Uterus (tissue), 4 donors: ENCODE data around the gene UBTF. TPM values are rescaled to one million over a fixed set of nuclear protein-coding genes. Genes with fewer than 3 reads are reported as not detected.

Source experiments
- DNase-seq, 2 donors: peaks; one replicate each; pipeline ENCODE4 v3.0.0-alpha.2; 2019 to 2020
- H3K27ac ChIP-seq, 2 donors: fragments of 200-600 bp; sonication (generic); 1 replicate in 1 of 2; 2 replicates in 1 of 2; pipeline ENCODE4 v1.5.1; 2016 to 2018
- H3K27me3 ChIP-seq, 2 donors: fragments of 200-600 bp; sonication (generic); one replicate each; pipeline ENCODE4 v1.5.1; 2018 to 2019; ENCODE audit warnings: control low read depth in 1 of 2
- H3K36me3 ChIP-seq, 2 donors: fragments of 200-600 bp; sonication (generic); one replicate each; pipeline ENCODE4 v1.5.1; 2019; ENCODE audit warnings: control low read depth in 1 of 2
- H3K4me1 ChIP-seq, 2 donors: fragments of 200-600 bp; sonication (generic); one replicate each; pipeline ENCODE4 v1.5.1; 2018 to 2019; ENCODE audit warnings: control low read depth in 1 of 2
- H3K4me3 ChIP-seq, 2 donors: fragments of 200-600 bp; sonication (generic); 1 replicate in 1 of 2; 2 replicates in 1 of 2; pipeline ENCODE4 v1.5.1; 2018 to 2019; ENCODE audit warnings: mild to moderate bottlenecking in 1 of 2
- H3K9me3 ChIP-seq, 2 donors: fragments of 200-600 bp; sonication (generic); one replicate each; pipeline ENCODE4 v1.5.1; 2019; ENCODE audit warnings: control low read depth in 1 of 2
- POLR2A ChIP-seq, 2 donors: fragments of 450-650 bp; IDR thresholded peaks; one replicate each; pipeline ENCODE4 v1.6.1; 2016; ENCODE audit warnings: antibody characterized with exemption in 2 of 2, mild to moderate bottlenecking in 1 of 2, moderate library complexity in 1 of 2
- intact Hi-C: fragments of 100-400 bp; cut with DNase I; formaldehyde crosslinking; loops from one replicate; pipeline ENCODE4 v1.15.1; 2023; ENCODE audit warnings: low total_unique reads
- total RNA-seq, 4 donors: library from RNA; depleted of rRNA in 3 of 4; stranded (reverse); fragments of >200 nt in 3 of 4; gene quantifications; one replicate each; pipeline versions ENCODE4 v1.1.0 to v1.2.4, GENCODE V29; 2014 to 2023
- TF ChIP-seq, protein P1 (sequence below), 4 experiments: fragments of 200-600 bp in 2 of 4; fragments of 450-650 bp in 2 of 4; sonication (generic) in 2 of 4; IDR thresholded peaks; one replicate each; pipeline ENCODE4 v1.5.1; 2016 to 2019; ENCODE audit warnings: antibody characterized with exemption in 4 of 4, mild to moderate bottlenecking in 2 of 4, moderate library complexity in 1 of 4
- donor health status: DM: yes; HTN: yes; CAD: no.

The UBTF gene
- total RNA-seq, 4 donors from 2014 or later, result 17.4 to 124 (median 72.9) TPM

DNA sequence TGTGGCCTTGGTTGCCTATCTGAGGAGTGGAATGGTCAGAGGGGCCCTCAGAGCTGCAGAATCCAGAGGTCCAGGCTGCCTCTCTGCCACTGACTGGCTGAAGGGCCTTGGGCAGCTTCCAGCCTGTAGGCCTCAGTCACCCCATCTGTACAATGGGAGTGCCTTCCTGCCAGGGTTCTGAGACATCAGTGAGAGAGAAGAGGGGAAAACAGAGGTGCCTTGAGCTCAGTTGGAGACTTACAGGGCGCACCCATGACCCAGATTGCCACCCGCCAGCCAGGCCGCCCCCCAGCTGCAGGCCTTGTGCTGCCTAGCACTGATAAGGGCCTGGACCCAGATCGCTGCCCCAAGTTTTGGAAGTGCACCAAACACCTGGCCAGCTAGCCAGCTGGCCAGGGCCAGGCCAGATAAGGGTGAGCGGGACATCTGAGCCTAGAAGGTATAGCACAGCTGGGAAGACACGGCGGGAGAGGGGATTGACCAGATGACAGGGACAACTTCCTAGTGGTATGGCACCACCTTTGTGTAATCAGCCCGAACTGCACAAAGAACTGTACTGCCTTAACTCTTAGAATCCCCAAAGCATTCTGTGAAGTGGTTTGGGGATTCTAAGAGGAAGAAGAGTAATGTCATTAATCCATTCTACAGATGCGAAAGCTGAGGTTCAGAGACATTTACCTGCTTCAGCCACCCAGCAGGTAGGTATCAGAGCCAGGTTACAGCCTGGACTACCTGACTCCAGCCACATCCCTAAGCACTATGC is 47.1 kb upstream of the UBTF start:
- TF ChIP-seq, protein P1, sequence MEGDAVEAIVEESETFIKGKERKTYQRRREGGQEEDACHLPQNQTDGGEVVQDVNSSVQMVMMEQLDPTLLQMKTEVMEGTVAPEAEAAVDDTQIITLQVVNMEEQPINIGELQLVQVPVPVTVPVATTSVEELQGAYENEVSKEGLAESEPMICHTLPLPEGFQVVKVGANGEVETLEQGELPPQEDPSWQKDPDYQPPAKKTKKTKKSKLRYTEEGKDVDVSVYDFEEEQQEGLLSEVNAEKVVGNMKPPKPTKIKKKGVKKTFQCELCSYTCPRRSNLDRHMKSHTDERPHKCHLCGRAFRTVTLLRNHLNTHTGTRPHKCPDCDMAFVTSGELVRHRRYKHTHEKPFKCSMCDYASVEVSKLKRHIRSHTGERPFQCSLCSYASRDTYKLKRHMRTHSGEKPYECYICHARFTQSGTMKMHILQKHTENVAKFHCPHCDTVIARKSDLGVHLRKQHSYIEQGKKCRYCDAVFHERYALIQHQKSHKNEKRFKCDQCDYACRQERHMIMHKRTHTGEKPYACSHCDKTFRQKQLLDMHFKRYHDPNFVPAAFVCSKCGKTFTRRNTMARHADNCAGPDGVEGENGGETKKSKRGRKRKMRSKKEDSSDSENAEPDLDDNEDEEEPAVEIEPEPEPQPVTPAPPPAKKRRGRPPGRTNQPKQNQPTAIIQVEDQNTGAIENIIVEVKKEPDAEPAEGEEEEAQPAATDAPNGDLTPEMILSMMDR (IDR thresholded peaks at IDR 0.05), result no peak
- no peak for TF ChIP-seq POLR2A (IDR thresholded peaks at IDR 0.05)
- H3K4me3 ChIP-seq, result no peak overlapping the region
- H3K9me3 ChIP-seq, result no peaks in the 10 kb centered on the region
- intact Hi-C loops, result no loop called here
- DNase-seq, result no peak
- no peaks in the 10 kb centered on the region for H3K4me1 ChIP-seq
- no peaks in the 10 kb centered on the region for H3K27me3 ChIP-seq
- no peaks in the 10 kb centered on the region for H3K36me3 ChIP-seq
- no peak overlapping the region for H3K27ac ChIP-seq

DNA sequence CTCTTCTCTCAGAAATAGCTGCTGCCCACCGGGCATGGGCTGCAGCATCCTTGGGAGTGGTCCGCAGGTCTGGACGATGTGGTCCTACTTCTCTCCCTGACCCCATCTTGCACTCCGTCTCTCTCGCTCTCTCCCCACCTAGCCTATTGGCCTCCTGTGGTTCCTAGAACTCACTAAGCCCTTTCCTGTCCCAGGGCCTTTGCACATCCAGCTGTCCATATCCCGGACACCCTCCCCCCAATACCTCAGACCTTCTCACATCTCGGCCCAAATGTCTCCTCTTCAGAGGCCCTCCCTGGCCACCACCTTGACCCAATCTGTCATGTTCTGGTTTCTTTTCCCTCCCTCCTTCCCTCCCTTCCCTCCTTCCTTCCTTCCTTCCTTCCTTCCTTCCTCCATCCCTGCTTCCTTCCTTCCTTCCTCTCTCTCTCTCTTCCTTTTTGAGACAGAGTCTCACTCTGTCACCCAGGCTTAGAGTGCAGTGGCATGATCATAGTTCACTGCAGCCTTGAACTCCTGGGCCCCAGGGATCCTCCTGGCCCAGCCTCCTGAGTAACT is 43.9 kb upstream of the UBTF start:
- no peaks in the 10 kb centered on the region for H3K27me3 ChIP-seq

DNA sequence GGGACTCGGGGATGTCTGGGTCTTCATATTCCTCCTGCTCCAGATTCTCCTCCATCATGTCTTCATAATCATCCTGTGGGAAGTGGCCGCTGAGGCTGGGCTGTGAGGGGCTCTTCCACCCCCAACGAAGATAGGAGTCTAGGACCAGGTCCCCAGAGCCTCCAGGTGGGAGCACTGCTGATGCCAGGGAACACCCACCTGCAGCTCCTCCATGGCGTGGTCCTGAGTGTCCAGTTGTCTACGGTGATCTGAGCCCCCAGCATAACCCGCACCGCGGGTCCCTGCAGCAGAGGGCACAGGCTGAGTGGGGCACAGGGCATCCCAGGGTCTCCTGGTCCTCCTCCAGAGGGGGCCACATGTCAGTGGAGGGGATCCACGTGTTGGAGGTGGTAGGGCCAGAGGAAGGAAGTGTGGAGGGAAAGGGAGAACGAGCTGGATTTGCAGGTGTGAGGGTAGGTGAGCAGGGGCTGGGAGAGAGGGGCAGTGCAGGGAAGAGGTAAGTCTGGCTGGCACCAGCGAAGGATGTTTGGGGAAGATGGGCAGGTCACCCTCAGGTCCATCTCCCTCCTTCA is 43.3 kb upstream of the UBTF start:
- Histone ChIP-seq H3K27me3 (no peaks in the 10 kb centered on the region), H3K4me1 (no peaks in the 10 kb centered on the region), H3K9me3 (no peaks in the 10 kb centered on the region), H3K4me3 (no peak overlapping the region), H3K27ac (no peak overlapping the region), H3K36me3 (no peaks in the 10 kb centered on the region)
- DNase-seq, result no peak
- TF ChIP-seq, protein P1 (IDR thresholded peaks at IDR 0.05), result no peak
- no peak for TF ChIP-seq POLR2A (IDR thresholded peaks at IDR 0.05)
- intact Hi-C loops, result no loop called here

More for the DNA sequence above, 43.9 kb upstream of the UBTF start:
- intact Hi-C loops, result no loop called here
- Histone ChIP-seq H3K27ac (no peak overlapping the region), H3K4me1 (no peaks in the 10 kb centered on the region), H3K36me3 (no peaks in the 10 kb centered on the region), H3K9me3 (no peaks in the 10 kb centered on the region), H3K4me3 (no peak overlapping the region)
- DNase-seq, result no peak
- TF ChIP-seq POLR2A (IDR thresholded peaks at IDR 0.05), result no peak
- TF ChIP-seq, protein P1 (IDR thresholded peaks at IDR 0.05), result no peak

DNA sequence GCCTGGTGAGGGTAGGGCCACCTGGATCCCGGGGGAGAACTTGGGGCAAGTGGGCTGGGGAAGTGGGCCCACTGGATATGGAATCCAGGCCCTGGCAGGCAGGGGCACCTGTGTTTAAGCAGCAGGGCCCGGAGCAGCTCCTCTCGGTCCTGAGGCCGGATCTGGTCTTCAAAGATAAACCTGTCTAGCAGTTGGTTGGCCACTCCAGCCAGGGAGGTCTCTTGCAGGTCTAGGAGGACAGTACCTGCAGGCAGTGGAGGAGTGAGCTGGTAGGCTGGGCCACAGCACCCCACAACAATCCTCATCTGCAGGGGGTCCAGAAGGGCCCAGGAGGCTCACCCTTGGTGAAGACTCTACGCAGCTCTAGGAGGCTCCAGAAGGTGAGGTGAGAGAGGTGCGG is 40.8 kb upstream of the UBTF start:
- TF ChIP-seq, protein P1 (IDR thresholded peaks at IDR 0.05), result no peak
- no peak for TF ChIP-seq POLR2A (IDR thresholded peaks at IDR 0.05)

DNA sequence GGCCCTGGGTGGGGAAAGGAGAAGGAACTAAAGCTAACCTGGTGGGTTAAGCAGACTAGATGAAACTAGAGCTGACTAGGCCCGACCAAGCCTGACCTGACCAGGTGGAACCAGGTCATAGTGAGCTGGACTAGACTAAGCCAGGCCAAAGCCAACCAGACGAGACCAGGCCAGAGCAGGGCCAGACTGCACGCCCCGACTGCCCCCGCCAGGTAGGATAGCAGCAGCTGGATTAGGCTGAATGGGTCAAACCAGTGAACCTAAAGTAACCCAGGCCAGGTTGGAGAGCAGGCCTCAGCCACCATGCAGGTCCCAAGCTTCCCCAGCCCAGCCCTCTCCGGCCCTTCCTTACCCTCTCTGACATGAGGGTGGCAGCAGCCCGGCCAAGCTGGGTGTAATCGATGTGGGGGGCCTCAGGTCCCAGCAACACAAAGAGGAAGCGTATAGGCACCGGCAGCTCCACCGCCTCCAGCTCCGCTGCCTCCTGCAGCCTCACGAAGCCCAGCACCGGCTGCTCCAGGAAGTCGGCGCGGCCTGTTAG is 39.4 kb upstream of the UBTF start:
- H3K4me3 ChIP-seq, result no peak overlapping the region
- H3K27me3 ChIP-seq, result no peaks in the 10 kb centered on the region
- H3K4me1 ChIP-seq, result no peaks in the 10 kb centered on the region
- DNase-seq, result no peak
- intact Hi-C loops, result no loop called here
- no peaks in the 10 kb centered on the region for H3K9me3 ChIP-seq
- TF ChIP-seq, protein P1 (IDR thresholded peaks at IDR 0.05), result no peak
- no peak for TF ChIP-seq POLR2A (IDR thresholded peaks at IDR 0.05)
- no peak overlapping the region for H3K27ac ChIP-seq
- H3K36me3 ChIP-seq, result no peaks in the 10 kb centered on the region

More for the DNA sequence above, 40.8 kb upstream of the UBTF start:
- intact Hi-C loops, result no loop called here
- Histone ChIP-seq H3K9me3 (no peaks in the 10 kb centered on the region), H3K4me3 (no peak overlapping the region), H3K36me3 (no peaks in the 10 kb centered on the region), H3K27ac (no peak overlapping the region), H3K27me3 (no peaks in the 10 kb centered on the region), H3K4me1 (no peaks in the 10 kb centered on the region)
- DNase-seq, result no peak
